Suppressor macrophage treated with lipopolysaccharide for 1 hour (primary cell): Measurements from ENCODE around the gene CNPY4.

ENCODE experiments used
- DNase-seq, 3 donors: peaks; one replicate each; pipeline ENCODE4 v3.0.0-alpha.2; 2020 to 2022

Gene CNPY4

GRCh38 chr7:100148559-100149328 lies 29.3 kb downstream of the CNPY4 start, which contains the start of gene LAMTOR4:
LAMTOR4 (plus strand) TSS chr7:100148918; CDS start chr7:100148973, 55 bp downstream.
- peak; percentile 98 to 99 (median 98) for DNase-seq

GRCh38 chr7:100152404-100152803 lies 33.0 kb downstream of the CNPY4 start:
- peak; percentile 72 to 83 (median 79) for DNase-seq

- DNase-seq: no peak
Measured at GRCh38 chr7:100152937-100153666, 33.7 kb downstream of the CNPY4 start.

- DNase-seq: no peak
Measured at GRCh38 chr7:100153708-100154535, 34.5 kb downstream of the CNPY4 start.

GRCh38 chr7:100154651-100155491 lies 35.4 kb downstream of the CNPY4 start:
- no peak for DNase-seq

- DNase-seq: no peak
Measured at GRCh38 chr7:100155553-100156317, 36.3 kb downstream of the CNPY4 start.

- peak; percentile 73 to 80 (median 75) for DNase-seq
Measured at GRCh38 chr7:100156331-100157068, 37.1 kb downstream of the CNPY4 start.

GRCh38 chr7:100157069-100157333 lies 37.6 kb downstream of the CNPY4 start:
- DNase-seq: no peak

GRCh38 chr7:100157334-100158228 lies 38.1 kb downstream of the CNPY4 start:
- peak; percentile 68 to 76 (median 68) for DNase-seq

- peak; percentile 85 to 94 (median 86) for DNase-seq
Measured at GRCh38 chr7:100158229-100159098, 39.0 kb downstream of the CNPY4 start, which contains the start of gene TRAPPC14. TRAPPC14 (minus strand) TSS chr7:100158723; CDS start chr7:100158499, 224 bp downstream.

GRCh38 chr7:100159099-100159623 lies 39.7 kb downstream of the CNPY4 start:
- DNase-seq: peak in 1 of 3 donors; percentile 40

GRCh38 chr7:100160067-100160466 lies 40.6 kb downstream of the CNPY4 start:
- DNase-seq: no peak

- no peak for DNase-seq
Measured at GRCh38 chr7:100163006-100163531, 43.6 kb downstream of the CNPY4 start.

- no peak for DNase-seq
Measured at GRCh38 chr7:100163871-100164270, 44.4 kb downstream of the CNPY4 start.

- DNase-seq: no peak
Measured at GRCh38 chr7:100166317-100166940, 47.0 kb downstream of the CNPY4 start.

GRCh38 chr7:100166970-100167911 lies 47.8 kb downstream of the CNPY4 start:
- no peak for DNase-seq
